ENCODE measurements around the gene GP1BB. TPM values are rescaled to one million over a fixed set of nuclear protein-coding genes. Genes with fewer than 3 reads are reported as not detected.

Gene GP1BB
- total RNA-seq, 1 donor from 2014 or later: 0.95 TPM

- Histone ChIP-seq H2AFZ (ENCODE audit: low read depth, low read length) (no peak overlapping the region), H3K79me2 (ENCODE audit: insufficient read depth, low read length) (no peaks in the 10 kb centered on the region), H3K4me2 (ENCODE audit: low read length) (peak overlapping the region; percentile 52), H3K36me3 (ENCODE audit: insufficient read depth, low read length) (no peaks in the 10 kb centered on the region), H3K4me3 (ENCODE audit: insufficient read depth, low read depth, low read length) (no peak overlapping the region), H4K20me1 (ENCODE audit: insufficient read depth, low read length) (peaks cover 15% of the 10 kb centered on the region), H3K4me1 (ENCODE audit: insufficient read depth, low read length) (no peaks in the 10 kb centered on the region), H3K27ac (ENCODE audit: low read depth, low read length) (no peak overlapping the region), H3K9ac (ENCODE audit: low read length) (no peak overlapping the region), H3K27me3 (ENCODE audit: insufficient read depth, low read length) (peaks cover 79% of the 10 kb centered on the region), H3K9me3 (ENCODE audit: insufficient read depth, low read depth, low read length) (peaks cover 3% of the 10 kb centered on the region)
- H3K27ac Mint-ChIP-seq (ENCODE audit: unreplicated experiment): no peak overlapping the region
- H3K27me3 Mint-ChIP-seq (ENCODE audit: low read depth, unreplicated experiment): peaks cover 65% of the 10 kb centered on the region
- FAIRE-seq (no peak), DNase-seq (ENCODE audit: low read depth) (no peak)
- H3K4me3 Mint-ChIP-seq (ENCODE audit: unreplicated experiment): no peak overlapping the region
- H3K9me3 Mint-ChIP-seq (ENCODE audit: unreplicated experiment): peaks cover 12% of the 10 kb centered on the region
- no peaks in the 10 kb centered on the region for H3K4me1 Mint-ChIP-seq (ENCODE audit: low read depth, unreplicated experiment)
- no peak for TF ChIP-seq EZH2 (IDR thresholded peaks at IDR 0.05; ENCODE audit: insufficient read depth, low read length)
- TF ChIP-seq CTCF (IDR thresholded peaks at IDR 0.05; ENCODE audit: insufficient read depth, low read depth, low read length): no peak
- H3K36me3 Mint-ChIP-seq (ENCODE audit: low read depth, unreplicated experiment): peaks cover 3% of the 10 kb centered on the region
These were observed 42.8 kb downstream of the GP1BB start for GRCh38 chr22:19766240-19766510.

- DNase-seq (ENCODE audit: low read depth) (no peak), FAIRE-seq (no peak)
- Mint-ChIP-seq H3K27ac (ENCODE audit: unreplicated experiment) (no peak overlapping the region), H3K4me3 (ENCODE audit: unreplicated experiment) (no peak overlapping the region), H3K4me1 (ENCODE audit: low read depth, unreplicated experiment) (no peaks in the 10 kb centered on the region), H3K27me3 (ENCODE audit: low read depth, unreplicated experiment) (peaks cover 68% of the 10 kb centered on the region), H3K9me3 (ENCODE audit: unreplicated experiment) (peaks cover 11% of the 10 kb centered on the region), H3K36me3 (ENCODE audit: low read depth, unreplicated experiment) (peaks cover under 1% of the 10 kb centered on the region)
- no peak overlapping the region for H3K9ac ChIP-seq (ENCODE audit: low read length)
- peaks cover 3% of the 10 kb centered on the region for H3K9me3 ChIP-seq (ENCODE audit: insufficient read depth, low read depth, low read length)
- H3K27ac ChIP-seq (ENCODE audit: low read depth, low read length): no peak overlapping the region
- TF ChIP-seq CTCF (IDR thresholded peaks at IDR 0.05; ENCODE audit: insufficient read depth, low read depth, low read length) (no peak), EZH2 (IDR thresholded peaks at IDR 0.05; ENCODE audit: insufficient read depth, low read length) (peak; percentile 98)
- peak overlapping the region; percentile 52 for H3K4me2 ChIP-seq (ENCODE audit: low read length)
- H3K79me2 ChIP-seq (ENCODE audit: insufficient read depth, low read length): no peaks in the 10 kb centered on the region
- H2AFZ ChIP-seq (ENCODE audit: low read depth, low read length): no peak overlapping the region
- H3K36me3 ChIP-seq (ENCODE audit: insufficient read depth, low read length): no peaks in the 10 kb centered on the region
- H3K4me3 ChIP-seq (ENCODE audit: insufficient read depth, low read depth, low read length): no peak overlapping the region
- no peaks in the 10 kb centered on the region for H3K4me1 ChIP-seq (ENCODE audit: insufficient read depth, low read length)
- H4K20me1 ChIP-seq (ENCODE audit: insufficient read depth, low read length): peaks cover 12% of the 10 kb centered on the region
- H3K27me3 ChIP-seq (ENCODE audit: insufficient read depth, low read length): peaks cover 81% of the 10 kb centered on the region
These were observed 43.4 kb downstream of the GP1BB start for GRCh38 chr22:19766511-19767426.

Data from astrocyte (in vitro differentiated cells and primary cell).